WTC11 (cell line): Measurements from ENCODE around the gene TDRD10.
"Not testable (repeated sequence)": the region's sequence is repeated elsewhere in the genome, so short reads cannot be mapped to it uniquely, and the experiment has no call there.

Experiments
- ATF6 ChIP-seq: sonication (generic); formaldehyde crosslinking; IDR thresholded peaks from 2 replicates; pipeline ENCODE4 v1.8.1; 2023; ENCODE audit warnings: mild to moderate bottlenecking, missing genetic modification reagents
- SP1 ChIP-seq: sonication (generic); formaldehyde crosslinking; conservative IDR thresholded peaks from 2 replicates; pipeline ENCODE4 v1.8.1; 2022; ENCODE audit warnings: missing genetic modification reagents
- TCF7 ChIP-seq: sonication (generic); formaldehyde crosslinking; IDR thresholded peaks from 2 replicates; pipeline ENCODE4 v1.8.0; 2022; ENCODE audit warnings: mild to moderate bottlenecking, low read depth, missing genetic modification reagents, moderate library complexity
- TEAD4 ChIP-seq: sonication (generic); formaldehyde crosslinking; IDR thresholded peaks from 2 replicates; pipeline ENCODE4 v1.8.0; 2022; ENCODE audit warnings: mild to moderate bottlenecking, missing genetic modification reagents
- ZNF317 ChIP-seq: sonication (generic); formaldehyde crosslinking; IDR thresholded peaks from 2 replicates; pipeline ENCODE4 v1.8.1; 2023; ENCODE audit warnings: low read depth, mild to moderate bottlenecking, moderate library complexity, missing genetic modification reagents, borderline replicate concordance
- ZNF416 ChIP-seq: fragments of 250-450 bp; sonication (Bioruptor Pico); IDR thresholded peaks from 2 replicates; pipeline ENCODE4 v1.9.0; 2021; ENCODE audit warnings: mild to moderate bottlenecking, inconsistent platforms
- ZSCAN18 ChIP-seq: fragments of 250-450 bp; sonication (Bioruptor Pico); IDR thresholded peaks from 2 replicates; pipeline ENCODE4 v2.1.2; 2022; ENCODE audit warnings: mild to moderate bottlenecking, moderate library complexity
- TF ChIP-seq, protein P1 (sequence below): fragments of 200-600 bp; IDR thresholded peaks from 2 replicates; pipeline ENCODE4 v1.8.0; 2022; ENCODE audit warnings: antibody characterized with exemption
- TF ChIP-seq, protein P2 (sequence below): sonication (generic); formaldehyde crosslinking; conservative IDR thresholded peaks from 2 replicates; pipeline ENCODE4 v1.8.1; 2023; ENCODE audit warnings: mild to moderate bottlenecking, low read depth, missing genetic modification reagents, moderate library complexity
- TF ChIP-seq, protein P3 (sequence below): sonication (generic); formaldehyde crosslinking; IDR thresholded peaks from 2 replicates; pipeline ENCODE4 v1.8.1; 2022; ENCODE audit warnings: low read depth, mild to moderate bottlenecking, moderate library complexity, missing genetic modification reagents, borderline replicate concordance
- TF ChIP-seq, protein P4 (sequence below): sonication (generic); formaldehyde crosslinking; IDR thresholded peaks from 2 replicates; pipeline ENCODE4 v1.8.0; 2022; ENCODE audit warnings: mild to moderate bottlenecking, missing genetic modification reagents

DNA sequence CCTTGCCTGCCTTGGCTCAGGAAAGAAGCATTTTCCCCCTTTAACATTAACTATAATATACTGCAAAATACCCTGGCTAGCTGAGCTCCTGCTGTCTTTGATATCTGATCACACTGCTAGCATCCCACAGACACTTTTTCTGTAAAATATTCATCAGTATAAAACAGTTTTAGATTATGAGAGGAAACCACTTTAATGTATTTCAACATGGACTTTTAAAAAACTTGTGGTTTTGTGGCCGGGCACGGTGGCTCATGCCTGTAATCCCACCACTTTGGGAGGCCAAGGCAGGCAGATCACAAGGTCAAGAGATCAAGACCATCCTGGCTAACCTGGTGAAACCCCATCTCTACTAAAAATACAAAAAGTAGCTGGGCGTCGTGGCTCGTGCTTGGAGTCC lies 15.3 kb upstream of the TDRD10 start:
- not testable (repeated sequence) for TF ChIP-seq ZNF416 (CRISPR knock-in tag); SP1; ZNF317 (CRISPR knock-in tag); ZSCAN18 (CRISPR knock-in tag); TCF7 (CRISPR knock-in tag); TEAD4 (CRISPR knock-in tag); ATF6 (CRISPR knock-in tag)
- TF ChIP-seq, protein P1, sequence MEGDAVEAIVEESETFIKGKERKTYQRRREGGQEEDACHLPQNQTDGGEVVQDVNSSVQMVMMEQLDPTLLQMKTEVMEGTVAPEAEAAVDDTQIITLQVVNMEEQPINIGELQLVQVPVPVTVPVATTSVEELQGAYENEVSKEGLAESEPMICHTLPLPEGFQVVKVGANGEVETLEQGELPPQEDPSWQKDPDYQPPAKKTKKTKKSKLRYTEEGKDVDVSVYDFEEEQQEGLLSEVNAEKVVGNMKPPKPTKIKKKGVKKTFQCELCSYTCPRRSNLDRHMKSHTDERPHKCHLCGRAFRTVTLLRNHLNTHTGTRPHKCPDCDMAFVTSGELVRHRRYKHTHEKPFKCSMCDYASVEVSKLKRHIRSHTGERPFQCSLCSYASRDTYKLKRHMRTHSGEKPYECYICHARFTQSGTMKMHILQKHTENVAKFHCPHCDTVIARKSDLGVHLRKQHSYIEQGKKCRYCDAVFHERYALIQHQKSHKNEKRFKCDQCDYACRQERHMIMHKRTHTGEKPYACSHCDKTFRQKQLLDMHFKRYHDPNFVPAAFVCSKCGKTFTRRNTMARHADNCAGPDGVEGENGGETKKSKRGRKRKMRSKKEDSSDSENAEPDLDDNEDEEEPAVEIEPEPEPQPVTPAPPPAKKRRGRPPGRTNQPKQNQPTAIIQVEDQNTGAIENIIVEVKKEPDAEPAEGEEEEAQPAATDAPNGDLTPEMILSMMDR = not testable (repeated sequence)
- TF ChIP-seq, protein P2, sequence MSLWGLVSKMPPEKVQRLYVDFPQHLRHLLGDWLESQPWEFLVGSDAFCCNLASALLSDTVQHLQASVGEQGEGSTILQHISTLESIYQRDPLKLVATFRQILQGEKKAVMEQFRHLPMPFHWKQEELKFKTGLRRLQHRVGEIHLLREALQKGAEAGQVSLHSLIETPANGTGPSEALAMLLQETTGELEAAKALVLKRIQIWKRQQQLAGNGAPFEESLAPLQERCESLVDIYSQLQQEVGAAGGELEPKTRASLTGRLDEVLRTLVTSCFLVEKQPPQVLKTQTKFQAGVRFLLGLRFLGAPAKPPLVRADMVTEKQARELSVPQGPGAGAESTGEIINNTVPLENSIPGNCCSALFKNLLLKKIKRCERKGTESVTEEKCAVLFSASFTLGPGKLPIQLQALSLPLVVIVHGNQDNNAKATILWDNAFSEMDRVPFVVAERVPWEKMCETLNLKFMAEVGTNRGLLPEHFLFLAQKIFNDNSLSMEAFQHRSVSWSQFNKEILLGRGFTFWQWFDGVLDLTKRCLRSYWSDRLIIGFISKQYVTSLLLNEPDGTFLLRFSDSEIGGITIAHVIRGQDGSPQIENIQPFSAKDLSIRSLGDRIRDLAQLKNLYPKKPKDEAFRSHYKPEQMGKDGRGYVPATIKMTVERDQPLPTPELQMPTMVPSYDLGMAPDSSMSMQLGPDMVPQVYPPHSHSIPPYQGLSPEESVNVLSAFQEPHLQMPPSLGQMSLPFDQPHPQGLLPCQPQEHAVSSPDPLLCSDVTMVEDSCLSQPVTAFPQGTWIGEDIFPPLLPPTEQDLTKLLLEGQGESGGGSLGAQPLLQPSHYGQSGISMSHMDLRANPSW (CRISPR knock-in tag) = not testable (repeated sequence)
- TF ChIP-seq, protein P3, sequence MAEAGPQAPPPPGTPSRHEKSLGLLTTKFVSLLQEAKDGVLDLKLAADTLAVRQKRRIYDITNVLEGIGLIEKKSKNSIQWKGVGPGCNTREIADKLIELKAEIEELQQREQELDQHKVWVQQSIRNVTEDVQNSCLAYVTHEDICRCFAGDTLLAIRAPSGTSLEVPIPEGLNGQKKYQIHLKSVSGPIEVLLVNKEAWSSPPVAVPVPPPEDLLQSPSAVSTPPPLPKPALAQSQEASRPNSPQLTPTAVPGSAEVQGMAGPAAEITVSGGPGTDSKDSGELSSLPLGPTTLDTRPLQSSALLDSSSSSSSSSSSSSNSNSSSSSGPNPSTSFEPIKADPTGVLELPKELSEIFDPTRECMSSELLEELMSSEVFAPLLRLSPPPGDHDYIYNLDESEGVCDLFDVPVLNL (CRISPR knock-in tag) = not testable (repeated sequence)
- TF ChIP-seq, protein P4, sequence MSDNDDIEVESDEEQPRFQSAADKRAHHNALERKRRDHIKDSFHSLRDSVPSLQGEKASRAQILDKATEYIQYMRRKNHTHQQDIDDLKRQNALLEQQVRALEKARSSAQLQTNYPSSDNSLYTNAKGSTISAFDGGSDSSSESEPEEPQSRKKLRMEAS (CRISPR knock-in tag) = not testable (repeated sequence)
